Stomach (tissue), 9 donors: ENCODE data around the gene ACAD11. TPM values are rescaled to one million over a fixed set of nuclear protein-coding genes. Genes with fewer than 3 reads are reported as not detected.

Experiments
- DNase-seq, 2 donors: peaks; one replicate each; pipeline versions ENCODE4 v3.0.0 to v3.0.0-alpha.2; 2013 to 2019
- H3K27ac ChIP-seq, 5 donors: fragments of 200-600 bp in 4 of 5; sonication (generic) in 4 of 5; one replicate each; pipeline ENCODE4 v1.5.1; 2013 to 2019; ENCODE audit warnings: mild to moderate bottlenecking in 1 of 5, moderate library complexity in 1 of 5
- H3K27me3 ChIP-seq, 3 donors: fragments of 200-600 bp; sonication (generic); one replicate each; pipeline ENCODE4 v1.5.1; 2017 to 2019; ENCODE audit warnings: mixed run types in 1 of 3
- H3K36me3 ChIP-seq, 4 donors: fragments of 200-600 bp; sonication (generic); 1 replicate in 3 of 4; 2 replicates in 1 of 4; pipeline ENCODE4 v1.5.1; 2016 to 2019
- H3K4me1 ChIP-seq, 4 donors: fragments of 200-600 bp; sonication (generic); one replicate each; pipeline ENCODE4 v1.5.1; 2016 to 2019
- H3K4me3 ChIP-seq, 4 donors: fragments of 200-600 bp; sonication (generic) in 3 of 4; one replicate each; pipeline ENCODE4 v1.5.1; 2016 to 2019; ENCODE audit warnings: mild to moderate bottlenecking in 1 of 4
- H3K9me3 ChIP-seq, 4 donors: fragments of 200-600 bp; sonication (generic); one replicate each; pipeline ENCODE4 v1.5.1; 2016 to 2019
- CTCF ChIP-seq, 7 experiments: fragments of 450-650 bp in 4 of 7; fragments of 200-600 bp in 3 of 7; sonication (generic) in 3 of 7; IDR thresholded peaks; one replicate each; pipeline ENCODE4 v1.5.1; 2016 to 2019; ENCODE audit warnings: antibody characterized with exemption in 7 of 7, control low read depth in 2 of 7, mild to moderate bottlenecking in 1 of 7
- EP300 ChIP-seq: sonication (generic); formaldehyde crosslinking; IDR thresholded peaks from one replicate; pipeline ENCODE4 v1.6.1; 2017; ENCODE audit warnings: antibody characterized with exemption
- POLR2A ChIP-seq, 4 donors: fragments of 450-650 bp; IDR thresholded peaks; one replicate each; pipeline ENCODE4 v1.6.1; 2016; ENCODE audit warnings: antibody characterized with exemption in 4 of 4, control low read depth in 2 of 4, mild to moderate bottlenecking in 1 of 4, moderate library complexity in 1 of 4
- POLR2AphosphoS5 ChIP-seq, 3 donors: sonication (generic); formaldehyde crosslinking; IDR thresholded peaks; one replicate each; pipeline ENCODE4 v1.6.1; 2016; ENCODE audit warnings: antibody characterized with exemption in 3 of 3
- WGBS, 5 donors: extraction: QIAGEN DNeasy Blood & Tissue Kit in 3 of 5; methylation state at CpG; one replicate each; pipeline versions ENCODE4 v1.1.5 to v1.1.7; 2013 to 2018; 5-methylcytosine and 5-hydroxymethylcytosine counted together
- intact Hi-C: fragments of 100-400 bp; cut with DNase I; formaldehyde crosslinking; loops from one replicate; pipeline ENCODE4 v1.15.1; 2023; ENCODE audit warnings: low total_unique reads
- polyA plus RNA-seq, 3 donors: library from polyadenylated mRNA; stranded (reverse); fragments of 200-250 nt; gene quantifications; one replicate each; pipeline ENCODE4 v1.2.3, GENCODE V29; 2013
- total RNA-seq, 5 donors: library from RNA; depleted of rRNA; stranded (reverse); fragments of >200 nt; gene quantifications; one replicate each; pipeline versions ENCODE4 v1.1.0 to v1.2.3, GENCODE V29; 2014 to 2016
- donor health status: healthy with polysubstance abuse.
- donor health status: Bipolar disorder and iron deficiency.
- donor health status: healthy.

Gene ACAD11
- total and polyA plus RNA-seq, 8 donors = 2.6 to 137 (median 26.2) TPM

- intact Hi-C loops = no loop called here
- Histone ChIP-seq H3K4me1 (no peaks in the 10 kb centered on the region), H3K4me3 (no peak overlapping the region), H3K36me3 (peaks cover 45 to 100% (median 99%) of the 10 kb centered on the region in 4 donors), H3K27ac (no peak overlapping the region), H3K9me3 (no peaks in the 10 kb centered on the region), H3K27me3 (no peaks in the 10 kb centered on the region)
- no peak for DNase-seq
- WGBS, 5 donors = 58 to 87% (median 79%) methylated on average over 4 of the region's 4 CpGs
- TF ChIP-seq POLR2AphosphoS5 (IDR thresholded peaks at IDR 0.05) (no peak), CTCF (IDR thresholded peaks at IDR 0.05) (no peak), EP300 (no peak), POLR2A (IDR thresholded peaks at IDR 0.05) (no peak)
Measured at GRCh38 chr3:132694991-132695390, 35.4 kb upstream of the ACAD11 start.

- Histone ChIP-seq H3K27ac (no peak overlapping the region), H3K4me3 (no peak overlapping the region), H3K4me1 (no peaks in the 10 kb centered on the region), H3K9me3 (no peaks in the 10 kb centered on the region), H3K36me3 (peaks cover 47 to 99% (median 96%) of the 10 kb centered on the region in 4 donors), H3K27me3 (no peaks in the 10 kb centered on the region)
- DNase-seq = no peak
- intact Hi-C loops = no loop called here
- TF ChIP-seq CTCF (IDR thresholded peaks at IDR 0.05) (no peak), EP300 (no peak), POLR2AphosphoS5 (IDR thresholded peaks at IDR 0.05) (no peak), POLR2A (IDR thresholded peaks at IDR 0.05) (no peak)
- WGBS, 5 donors = 90 to 97% (median 96%) methylated on average over 4 of the region's 4 CpGs
Measured at GRCh38 chr3:132690040-132690439, 30.4 kb upstream of the ACAD11 start.

GRCh38 chr3:132682201-132682600 lies 22.6 kb upstream of the ACAD11 start:
- Histone ChIP-seq H3K27ac (no peak overlapping the region), H3K36me3 (peaks cover 21 to 93% (median 87%) of the 10 kb centered on the region in 4 donors)
- intact Hi-C loops = no loop called here

GRCh38 chr3:132681421-132681820 lies 21.8 kb upstream of the ACAD11 start:
- 95 to 99% (median 98%) methylated on average over 3 of the region's 3 CpGs for WGBS, 5 donors
- intact Hi-C loops = no loop called here
- DNase-seq = no peak

More at GRCh38 chr3:132682201-132682600, 22.6 kb upstream of the ACAD11 start:
- DNase-seq = no peak
- no peaks in the 10 kb centered on the region for H3K27me3 ChIP-seq
- H3K9me3 ChIP-seq = no peaks in the 10 kb centered on the region
- TF ChIP-seq CTCF (IDR thresholded peaks at IDR 0.05) (no peak), EP300 (no peak), POLR2A (IDR thresholded peaks at IDR 0.05) (no peak), POLR2AphosphoS5 (IDR thresholded peaks at IDR 0.05) (no peak)
- no peaks in the 10 kb centered on the region for H3K4me1 ChIP-seq
- H3K4me3 ChIP-seq = no peak overlapping the region

More at GRCh38 chr3:132681421-132681820, 21.8 kb upstream of the ACAD11 start:
- Histone ChIP-seq H3K4me1 (no peaks in the 10 kb centered on the region), H3K36me3 (peaks cover 19 to 95% (median 88%) of the 10 kb centered on the region in 4 donors), H3K27me3 (no peaks in the 10 kb centered on the region), H3K4me3 (no peak overlapping the region), H3K9me3 (no peaks in the 10 kb centered on the region), H3K27ac (no peak overlapping the region)
- TF ChIP-seq POLR2AphosphoS5 (IDR thresholded peaks at IDR 0.05) = no peak
- TF ChIP-seq CTCF (IDR thresholded peaks at IDR 0.05) = no peak
- TF ChIP-seq EP300 = no peak
- no peak for TF ChIP-seq POLR2A (IDR thresholded peaks at IDR 0.05)
